Neuronal stem cell (in vitro differentiated cells): ENCODE data around the gene TCFL5.
A peak's percentile ranks its signal among the peaks of the same experiment; 100 is the strongest.

ENCODE experiments used
- DNase-seq: peaks from one replicate; pipeline ENCODE4 v3.0.0-alpha.2; 2013; ENCODE audit warnings: low spot score
- H2AFZ ChIP-seq: one replicate; pipeline ENCODE4 v1.6.1; 2013; ENCODE audit warnings: mild to moderate bottlenecking, low read length, inconsistent platforms
- H2AK5ac ChIP-seq: 2 replicates; pipeline ENCODE4 v1.6.1; 2013; ENCODE audit warnings: low read depth, mild to moderate bottlenecking, inconsistent platforms, low read length, moderate library complexity, mixed read lengths
- H2BK120ac ChIP-seq: 2 replicates; pipeline ENCODE4 v1.6.1; 2013; ENCODE audit warnings: low read depth, mild to moderate bottlenecking, inconsistent platforms, low read length, moderate library complexity, mixed read lengths
- H2BK12ac ChIP-seq: one replicate; pipeline ENCODE4 v1.6.1; 2013; ENCODE audit warnings: low read length, inconsistent platforms
- H2BK15ac ChIP-seq: 2 replicates; pipeline ENCODE4 v1.6.1; 2013; ENCODE audit warnings: mild to moderate bottlenecking, low read length, inconsistent platforms, mixed read lengths
- H2BK5ac ChIP-seq: one replicate; pipeline ENCODE4 v1.6.1; 2013; ENCODE audit warnings: inconsistent platforms, mild to moderate bottlenecking, low read length, moderate library complexity
- H3K14ac ChIP-seq: one replicate; pipeline ENCODE4 v1.6.1; 2013; ENCODE audit warnings: low read length, inconsistent platforms
- H3K18ac ChIP-seq: 2 replicates; pipeline ENCODE4 v1.6.1; 2013; ENCODE audit warnings: low read length, inconsistent platforms
- H3K23ac ChIP-seq: 2 replicates; pipeline ENCODE4 v1.6.1; 2013; ENCODE audit warnings: low read depth, mild to moderate bottlenecking, mixed read lengths, low read length, inconsistent platforms; ENCODE audit not compliant: poor library complexity
- H3K27ac ChIP-seq: replicated peaks from 3 replicates; pipeline ENCODE4 v1.5.1; 2013; ENCODE audit warnings: low read length, inconsistent platforms
- H3K27me3 ChIP-seq, 3 experiments: 2 replicates each; pipeline ENCODE4 v1.6.1; 2013; ENCODE audit warnings: low read length in 3 of 3, mild to moderate bottlenecking in 2 of 3, inconsistent platforms in 1 of 3, low read depth in 1 of 3, mixed read lengths in 1 of 3, moderate library complexity in 1 of 3; ENCODE audit not compliant: control insufficient read depth in 3 of 3, insufficient read depth in 3 of 3
- H3K36me3 ChIP-seq, 2 donors: replicated peaks in 1 of 2; 2 replicates each; pipeline ENCODE4 v1.6.1; 2013; ENCODE audit warnings: low read length in 2 of 2; ENCODE audit not compliant: control insufficient read depth in 2 of 2, insufficient read depth in 2 of 2
- H3K4ac ChIP-seq: 2 replicates; pipeline ENCODE4 v1.6.1; 2013; ENCODE audit warnings: inconsistent platforms, mild to moderate bottlenecking, low read length, moderate library complexity
- H3K4me1 ChIP-seq, 2 donors: 1 replicate in 1 of 2; 2 replicates in 1 of 2; pipeline ENCODE4 v1.6.1; 2013; ENCODE audit warnings: low read length in 2 of 2, low read depth in 1 of 2; ENCODE audit not compliant: control insufficient read depth in 2 of 2, insufficient read depth in 1 of 2
- H3K4me2 ChIP-seq: one replicate; pipeline ENCODE4 v1.6.1; 2013; ENCODE audit warnings: mild to moderate bottlenecking, low read length, inconsistent platforms; ENCODE audit not compliant: insufficient read depth, poor library complexity, severe bottlenecking
- H3K4me3 ChIP-seq, 2 donors: 2 replicates each; pipeline ENCODE4 v1.5.1; 2013; ENCODE audit warnings: low read length in 2 of 2, mild to moderate bottlenecking in 2 of 2, inconsistent platforms in 1 of 2, moderate library complexity in 1 of 2
- H3K79me1 ChIP-seq: one replicate; pipeline ENCODE4 v1.6.1; 2013; ENCODE audit warnings: low read depth, mild to moderate bottlenecking, inconsistent platforms, low read length, moderate library complexity
- H3K9ac ChIP-seq: one replicate; pipeline ENCODE4 v1.6.1; 2013; ENCODE audit warnings: mild to moderate bottlenecking, low read depth, low read length, inconsistent platforms; ENCODE audit not compliant: poor library complexity
- H3K9me3 ChIP-seq, 2 donors: replicated peaks in 1 of 2; 2 replicates each; pipeline versions ENCODE3 to v1.6.1; 2013; ENCODE audit warnings: low read length in 2 of 2, mild to moderate bottlenecking in 2 of 2, inconsistent platforms in 1 of 2, low read depth in 1 of 2, mixed read lengths in 1 of 2, moderate library complexity in 1 of 2; ENCODE audit not compliant: control insufficient read depth in 2 of 2, insufficient read depth in 1 of 2
- H4K8ac ChIP-seq: one replicate; pipeline ENCODE4 v1.6.1; 2013; ENCODE audit warnings: low read depth, mild to moderate bottlenecking, inconsistent platforms, low read length, moderate library complexity
- H4K91ac ChIP-seq: one replicate; pipeline ENCODE4 v1.6.1; 2013; ENCODE audit warnings: low read length, low read depth, mild to moderate bottlenecking, inconsistent platforms; ENCODE audit not compliant: poor library complexity
- WGBS, 2 donors: extraction: QIAGEN DNeasy Blood & Tissue Kit; methylation state at CpG; one replicate each; pipeline ENCODE4 v1.1.7; 2013; ENCODE audit warnings: missing lambda C conversion rate in 2 of 2, mixed read lengths in 1 of 2; ENCODE audit not compliant: insufficient read length in 2 of 2, insufficient replicate concordance in 1 of 2; ENCODE audit errors: extremely low coverage in 2 of 2; 5-methylcytosine and 5-hydroxymethylcytosine counted together

Gene TCFL5

GRCh38 chr20:62818592-62819493, 42.8 kb downstream of the TCFL5 start:
- Histone ChIP-seq H3K36me3 (peaks cover 0 to 2% of the 10 kb centered on the region in 2 donors), H3K18ac (peak overlapping the region; percentile 90), H2BK15ac (peak overlapping the region; percentile 64), H2BK120ac (peak overlapping the region; percentile 81), H3K27me3 (peaks cover 0 to 52% (median 10%) of the 10 kb centered on the region in 3 experiments), H4K91ac (no peak overlapping the region), H3K14ac (no peak overlapping the region), H2BK5ac (peak overlapping the region; percentile 90), H3K4me1 (peaks cover 26 to 40% of the 10 kb centered on the region in 2 donors), H3K9me3 (no peaks in the 10 kb centered on the region), H4K8ac (no peak overlapping the region), H3K27ac (no peak overlapping the region), H2AFZ (no peak overlapping the region), H3K79me1 (no peaks in the 10 kb centered on the region), H3K4ac (no peak overlapping the region), H2BK12ac (peak overlapping the region; percentile 30), H3K4me3 (no peak overlapping the region), H2AK5ac (peak overlapping the region; percentile 100), H3K9ac (peak overlapping the region; percentile 44), H3K4me2 (no peak overlapping the region), H3K23ac (no peak overlapping the region)
- no peak for DNase-seq
- no CpG with 5 or more reads among the region's 25 CpGs for WGBS, 2 donors

GRCh38 chr20:62817975-62818591, 43.5 kb downstream of the TCFL5 start:
- WGBS, 2 donors = no CpG with 5 or more reads among the region's 12 CpGs
- peaks cover 0 to 6% of the 10 kb centered on the region in 2 donors for H3K36me3 ChIP-seq
- no peaks in the 10 kb centered on the region for H3K79me1 ChIP-seq
- H2BK12ac ChIP-seq = peak overlapping the region; percentile 90
- peak overlapping the region; percentile 62 for H3K4me2 ChIP-seq
- peaks cover 0 to 52% (median 10%) of the 10 kb centered on the region in 3 experiments for H3K27me3 ChIP-seq
- no peak overlapping the region for H4K91ac ChIP-seq
- peak overlapping the region; percentile 90 for H2BK5ac ChIP-seq
- peak overlapping the region; percentile 97 for H3K14ac ChIP-seq
- peak overlapping the region; percentile 23 for H4K8ac ChIP-seq
- H3K9me3 ChIP-seq = no peaks in the 10 kb centered on the region
- no peak overlapping the region for H2AFZ ChIP-seq
- H3K4me3 ChIP-seq = peak overlapping the region in 1 of 2 donors; percentile 79
- peak overlapping the region; percentile 98 for H2BK15ac ChIP-seq
- peaks cover 20 to 35% of the 10 kb centered on the region in 2 donors for H3K4me1 ChIP-seq
- DNase-seq = no peak
- H3K27ac ChIP-seq = no peak overlapping the region
- H3K4ac ChIP-seq = no peak overlapping the region
- H3K23ac ChIP-seq = no peak overlapping the region
- H2AK5ac ChIP-seq = peak overlapping the region; percentile 100
- no peak overlapping the region for H3K9ac ChIP-seq
- H2BK120ac ChIP-seq = peak overlapping the region; percentile 94
- peak overlapping the region; percentile 99 for H3K18ac ChIP-seq

- Histone ChIP-seq H3K23ac (peak within 1 kb of the TSS; percentile 73), H3K27ac (peak within 1 kb of the TSS; percentile 79), H3K9ac (peak within 1 kb of the TSS; percentile 81), H3K14ac (peak within 1 kb of the TSS; percentile 99), H2BK12ac (peak within 1 kb of the TSS; percentile 98), H3K4me1 (peaks cover 20 to 32% of the 10 kb centered on the region in 2 donors), H2AFZ (peak within 1 kb of the TSS; percentile 69), H2BK120ac (peak within 1 kb of the TSS; percentile 99), H3K4me3 (peak within 1 kb of the TSS; percentile 20 to 80), H2BK5ac (peak within 1 kb of the TSS; percentile 98), H2BK15ac (peak within 1 kb of the TSS; percentile 98), H3K9me3 (no peaks in the 10 kb centered on the region), H3K27me3 (peaks cover 0 to 52% (median 10%) of the 10 kb centered on the region in 3 experiments), H4K8ac (peak within 1 kb of the TSS; percentile 98), H3K4ac (peak within 1 kb of the TSS; percentile 89), H4K91ac (no peak within 1 kb of the TSS), H3K4me2 (peak within 1 kb of the TSS; percentile 99), H3K79me1 (no peaks in the 10 kb centered on the region), H3K36me3 (peaks cover 2 to 7% of the 10 kb centered on the region in 2 donors), H3K18ac (peak within 1 kb of the TSS; percentile 99), H2AK5ac (peak within 1 kb of the TSS; percentile 100)
- DNase-seq = no peak
- no CpG with 5 or more reads among the region's 108 CpGs for WGBS, 2 donors
Measured at GRCh38 chr20:62816884-62817873, 44.4 kb downstream of the TCFL5 start, which contains the start of gene COL9A3. Gene COL9A3 (plus strand): TSS chr20:62817050. CDS start chr20:62817065, 15 bp downstream.
